Vagina (tissue), 2 donors: ENCODE measurements around the gene PCSK5.

Experiments
- CTCF ChIP-seq, 3 experiments: fragments of 450-650 bp in 2 of 3; fragments of 200-600 bp in 1 of 3; sonication (generic) in 1 of 3; IDR thresholded peaks; one replicate each; pipeline ENCODE4 v1.5.1; 2017 to 2019; ENCODE audit warnings: antibody characterized with exemption in 3 of 3, mild to moderate bottlenecking in 2 of 3, moderate library complexity in 2 of 3
- POLR2A ChIP-seq, 2 donors: fragments of 450-650 bp; IDR thresholded peaks; one replicate each; pipeline ENCODE4 v1.6.1; 2017; ENCODE audit warnings: antibody characterized with exemption in 2 of 2, mild to moderate bottlenecking in 2 of 2, moderate library complexity in 2 of 2
- POLR2AphosphoS5 ChIP-seq, 2 donors: sonication (generic); formaldehyde crosslinking; IDR thresholded peaks; one replicate each; pipeline ENCODE4 v1.9.0; 2017; ENCODE audit warnings: antibody characterized with exemption in 2 of 2, mild to moderate bottlenecking in 2 of 2, low read depth in 1 of 2; ENCODE audit not compliant: insufficient read depth in 1 of 2

- TF ChIP-seq POLR2A (IDR thresholded peaks at IDR 0.05) (no peak), CTCF (IDR thresholded peaks at IDR 0.05) (no peak), POLR2AphosphoS5 (IDR thresholded peaks at IDR 0.05; ENCODE audit: insufficient read depth in 1 of 2, low read depth in 1 of 2) (no peak)
Observed at GRCh38 chr9:76206821-76207220, 316.3 kb downstream of the PCSK5 start.
